ENCODE results near the gene GRK2. TPM values are rescaled to one million over a fixed set of nuclear protein-coding genes. Genes with fewer than 3 reads are reported as not detected.

The GRK2 gene
- total and polyA plus RNA-seq, 8 donors, result 55.2 to 118 (median 59.4) TPM

GRCh38 chr11:67268081-67268961 lies 2.0 kb downstream of the GRK2 start:
- H3K27me3 ChIP-seq, result no peaks in the 10 kb centered on the region
- intact Hi-C loops (cut with DNase I), result no loop called here
- peaks cover 0 to 30% of the 10 kb centered on the region in 2 donors for H3K36me3 ChIP-seq
- no peaks in the 10 kb centered on the region for H3K9me3 ChIP-seq
- H3K27ac ChIP-seq, result peak overlapping the region; percentile 86 to 100
- H3K4me1 ChIP-seq, result peaks cover 54 to 79% of the 10 kb centered on the region in 2 donors
- DNase-seq (peak in 1 of 4 donors; percentile 42), ATAC-seq (no peak)
- peak overlapping the region; percentile 76 to 89 for H3K4me3 ChIP-seq
- TF ChIP-seq, protein P1, sequence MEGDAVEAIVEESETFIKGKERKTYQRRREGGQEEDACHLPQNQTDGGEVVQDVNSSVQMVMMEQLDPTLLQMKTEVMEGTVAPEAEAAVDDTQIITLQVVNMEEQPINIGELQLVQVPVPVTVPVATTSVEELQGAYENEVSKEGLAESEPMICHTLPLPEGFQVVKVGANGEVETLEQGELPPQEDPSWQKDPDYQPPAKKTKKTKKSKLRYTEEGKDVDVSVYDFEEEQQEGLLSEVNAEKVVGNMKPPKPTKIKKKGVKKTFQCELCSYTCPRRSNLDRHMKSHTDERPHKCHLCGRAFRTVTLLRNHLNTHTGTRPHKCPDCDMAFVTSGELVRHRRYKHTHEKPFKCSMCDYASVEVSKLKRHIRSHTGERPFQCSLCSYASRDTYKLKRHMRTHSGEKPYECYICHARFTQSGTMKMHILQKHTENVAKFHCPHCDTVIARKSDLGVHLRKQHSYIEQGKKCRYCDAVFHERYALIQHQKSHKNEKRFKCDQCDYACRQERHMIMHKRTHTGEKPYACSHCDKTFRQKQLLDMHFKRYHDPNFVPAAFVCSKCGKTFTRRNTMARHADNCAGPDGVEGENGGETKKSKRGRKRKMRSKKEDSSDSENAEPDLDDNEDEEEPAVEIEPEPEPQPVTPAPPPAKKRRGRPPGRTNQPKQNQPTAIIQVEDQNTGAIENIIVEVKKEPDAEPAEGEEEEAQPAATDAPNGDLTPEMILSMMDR (IDR thresholded peaks at IDR 0.05), result no peak

- TF ChIP-seq, protein P1 (IDR thresholded peaks at IDR 0.05), result no peak
- Histone ChIP-seq H3K27ac (peak overlapping the region; percentile 66 to 100), H3K27me3 (no peaks in the 10 kb centered on the region), H3K9me3 (no peaks in the 10 kb centered on the region), H3K36me3 (peaks cover 0 to 30% of the 10 kb centered on the region in 2 donors), H3K4me1 (peaks cover 54 to 79% of the 10 kb centered on the region in 2 donors), H3K4me3 (peak overlapping the region in 1 of 2 donors; percentile 76)
- peak in 1 of 4 donors; percentile 63 for DNase-seq
- ATAC-seq, result no peak
- intact Hi-C loops (cut with DNase I), result no loop called here
These were observed 2.6 kb downstream of the GRK2 start for GRCh38 chr11:67268962-67269268.

DNA sequence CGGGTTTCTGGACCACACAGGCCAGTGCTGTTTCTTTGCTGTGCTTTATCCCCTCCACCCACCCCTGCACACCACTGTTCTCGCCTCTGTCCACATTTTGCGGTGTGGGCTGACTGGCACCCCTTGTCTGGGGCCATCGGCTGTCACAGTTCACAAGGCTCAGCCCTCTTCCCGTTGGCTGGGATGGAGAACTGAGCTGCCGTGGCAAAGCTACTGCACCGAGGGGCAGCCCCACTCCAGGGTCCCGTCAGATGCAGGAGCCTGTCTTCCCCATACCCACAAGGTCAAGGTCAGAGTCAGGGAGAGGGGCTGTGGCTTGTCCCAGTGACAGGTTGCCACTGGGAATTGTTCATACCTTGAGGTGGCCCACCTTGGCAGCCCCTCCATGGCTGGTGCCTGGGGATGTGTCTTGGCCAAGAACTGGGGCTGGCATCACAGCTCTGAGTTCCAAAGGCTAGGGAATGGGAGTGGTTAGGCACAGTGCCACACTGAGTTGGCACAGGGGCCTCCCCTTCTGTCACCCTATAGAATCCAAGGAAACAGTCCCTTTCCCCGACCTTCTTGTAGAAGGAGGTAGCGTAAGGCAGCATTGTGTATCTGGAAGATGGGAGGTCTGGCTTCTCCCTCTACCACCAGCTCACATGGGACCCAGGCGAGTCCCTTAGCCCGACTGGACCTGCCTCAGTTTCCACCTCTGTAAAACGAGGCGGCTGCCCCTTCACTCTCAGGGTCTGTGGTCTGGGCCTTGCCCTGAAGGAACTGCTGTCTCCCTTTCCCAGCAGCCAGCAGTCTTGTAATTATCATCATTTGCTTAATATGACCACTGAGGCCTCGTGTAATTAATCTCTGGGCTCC lies 3.4 kb downstream of the GRK2 start:
- H3K9me3 ChIP-seq, result no peaks in the 10 kb centered on the region
- ATAC-seq, result no peak
- H3K4me3 ChIP-seq, result peak overlapping the region in 1 of 2 donors; percentile 76
- DNase-seq, result peak in 2 of 4 donors; percentile 36 to 82
- TF ChIP-seq, protein P1 (IDR thresholded peaks at IDR 0.05), result no peak
- no peaks in the 10 kb centered on the region for H3K27me3 ChIP-seq
- peaks cover 0 to 31% of the 10 kb centered on the region in 2 donors for H3K36me3 ChIP-seq
- peaks cover 57 to 85% of the 10 kb centered on the region in 2 donors for H3K4me1 ChIP-seq
- intact Hi-C loops (cut with DNase I), result no loop called here
- H3K27ac ChIP-seq, result peak overlapping the region; percentile 66 to 100

GRCh38 chr11:67270256-67271204 lies 4.3 kb downstream of the GRK2 start:
- peak overlapping the region; percentile 66 to 100 for H3K27ac ChIP-seq
- peak; percentile 21 for ATAC-seq

More at GRCh38 chr11:67270256-67271204, 4.3 kb downstream of the GRK2 start:
- H3K36me3 ChIP-seq, result peaks cover 0 to 35% of the 10 kb centered on the region in 2 donors
- H3K4me1 ChIP-seq, result peaks cover 66 to 89% of the 10 kb centered on the region in 2 donors
- TF ChIP-seq, protein P1 (IDR thresholded peaks at IDR 0.05), result no peak
- intact Hi-C loops (cut with DNase I), result no loop called here
- peak overlapping the region in 1 of 2 donors; percentile 76 for H3K4me3 ChIP-seq
- H3K27me3 ChIP-seq, result no peaks in the 10 kb centered on the region
- DNase-seq, result peak in 3 of 4 donors; percentile 58 to 87 (median 77)
- no peaks in the 10 kb centered on the region for H3K9me3 ChIP-seq

Data from left lung (tissue), 10 donors.